Cerebellar cortex (tissue), 1 donor: ENCODE measurements around the gene BCAM.

Experiments
- DNase-seq: peaks from one replicate; pipeline ENCODE4 v3.0.0-alpha.2; 2015; ENCODE audit warnings: low spot score

The BCAM gene

GRCh38 chr19:44789943-44790483 lies 18.9 kb upstream of the BCAM start:
- DNase-seq: no peak

- DNase-seq: no peak
Measured at GRCh38 chr19:44792281-44792680, 16.6 kb upstream of the BCAM start.

DNA sequence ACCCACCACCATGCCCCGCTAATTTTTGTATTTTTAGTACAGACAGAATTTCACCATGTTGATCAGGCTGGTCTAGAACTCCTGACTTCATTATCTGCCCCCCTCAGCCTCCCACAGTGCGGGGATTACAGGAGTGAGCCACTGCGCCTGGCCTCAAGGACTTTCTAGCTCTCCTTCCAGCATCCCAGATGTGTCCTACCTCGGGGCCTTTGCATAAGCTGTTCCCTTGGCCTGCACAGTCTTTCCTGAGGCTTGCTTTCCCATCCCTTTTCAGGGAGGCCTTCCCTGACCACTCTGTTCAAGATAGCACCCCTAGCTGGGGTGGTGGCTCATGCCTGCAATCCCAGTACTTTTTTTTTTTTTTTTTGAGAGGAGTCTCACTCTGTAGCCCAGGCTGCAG lies 14.3 kb upstream of the BCAM start:
- no peak for DNase-seq

DNA sequence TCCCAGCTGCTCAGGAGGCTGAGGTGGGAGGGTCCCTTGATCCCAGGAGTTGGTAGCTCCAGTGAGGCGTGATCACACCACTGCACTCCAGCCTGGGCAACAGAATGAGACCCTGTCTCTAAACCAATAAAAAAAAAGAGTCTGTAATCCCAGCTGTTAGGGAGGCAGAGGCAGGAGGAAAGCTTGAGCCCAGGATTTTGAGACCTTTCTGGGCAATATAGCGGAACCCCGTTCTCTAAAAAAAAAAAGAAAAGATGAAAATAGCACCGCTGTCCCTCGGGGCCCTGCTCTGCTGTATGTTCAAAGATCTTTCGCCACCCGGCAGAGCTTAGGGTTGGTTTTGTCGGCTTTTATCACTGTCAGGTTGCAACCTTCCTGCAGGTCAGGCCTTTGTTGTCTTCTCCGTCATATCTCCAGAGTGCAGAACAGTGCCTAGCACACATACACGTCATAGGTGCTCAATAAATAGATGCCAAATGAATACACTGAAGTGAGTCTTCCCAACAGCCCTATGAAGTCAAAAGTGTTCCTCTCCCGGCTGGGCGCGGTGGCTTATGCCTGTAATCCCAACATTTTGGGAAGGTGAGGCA lies 13.4 kb upstream of the BCAM start:
- DNase-seq: no peak

DNA sequence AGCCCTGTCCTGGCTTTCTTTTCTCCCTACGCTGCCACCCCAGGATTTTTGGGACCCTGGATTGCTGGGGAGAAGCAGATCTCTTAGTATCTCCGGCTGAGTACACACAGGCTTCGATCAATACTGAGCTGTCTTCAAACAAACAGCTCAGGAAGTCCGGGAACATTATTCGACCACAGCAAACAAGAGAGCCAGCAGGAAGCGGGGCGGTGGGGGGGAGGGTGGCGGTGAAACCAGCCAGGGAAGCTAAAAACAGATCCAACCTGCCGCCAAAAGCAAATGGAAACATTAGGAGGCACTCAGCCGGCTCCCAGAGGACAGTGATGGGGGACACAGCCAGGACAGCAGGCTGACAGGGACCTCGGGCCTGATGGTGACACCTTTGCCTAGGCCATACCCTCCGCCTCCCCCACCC lies 12.2 kb upstream of the BCAM start:
- no peak for DNase-seq

GRCh38 chr19:44799627-44800346 lies 9.1 kb upstream of the BCAM start:
- DNase-seq: no peak

- peak; percentile 68 for DNase-seq
Measured at GRCh38 chr19:44800461-44800860, 8.4 kb upstream of the BCAM start.

DNA sequence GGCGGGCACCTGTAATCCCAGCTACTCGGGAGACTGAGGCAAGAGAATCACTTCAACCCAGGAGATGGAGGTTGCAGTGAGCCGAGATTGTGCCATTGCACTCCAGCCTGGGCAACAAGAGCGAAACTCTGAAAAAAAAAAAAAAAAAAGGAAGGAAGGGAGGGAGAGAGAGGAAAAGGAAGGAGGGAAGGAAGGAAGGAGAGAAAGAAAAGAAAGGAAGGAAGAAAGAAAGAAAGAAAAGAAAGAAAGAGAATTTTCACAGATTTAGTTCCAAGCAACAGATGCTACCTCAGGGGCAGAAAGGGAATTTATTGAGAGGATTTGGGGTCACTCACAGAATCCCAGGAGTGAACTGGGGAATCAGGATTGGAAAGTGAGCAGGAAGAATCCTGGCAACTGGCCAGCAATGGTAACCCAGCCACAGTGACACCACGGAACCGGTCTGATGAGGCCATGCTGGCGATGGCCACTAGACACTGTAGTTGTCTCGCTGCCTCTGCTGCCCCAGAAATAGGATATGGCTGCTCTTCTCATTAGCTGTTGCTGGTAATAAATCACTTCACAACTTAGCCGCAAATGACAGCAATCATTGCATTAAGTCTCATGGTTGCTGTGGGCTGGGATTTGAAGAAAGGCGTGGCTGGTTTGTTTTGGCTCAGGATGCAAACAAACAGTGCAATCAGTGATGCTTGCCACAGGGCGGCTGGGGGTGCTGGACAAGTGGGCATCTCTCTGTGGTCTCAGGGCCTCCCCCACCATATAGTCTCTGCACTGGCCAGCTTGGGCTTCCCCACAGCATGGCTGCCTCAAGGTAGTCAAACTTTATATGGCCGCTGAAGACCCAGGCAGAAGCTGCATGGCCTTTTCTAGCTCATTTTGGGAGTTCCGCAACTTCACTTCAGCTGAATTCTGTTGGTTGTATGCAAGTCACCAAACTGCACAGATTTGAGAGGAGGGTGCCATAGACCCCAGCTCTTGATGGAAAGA lies 5.2 kb upstream of the BCAM start:
- DNase-seq: no peak

DNA sequence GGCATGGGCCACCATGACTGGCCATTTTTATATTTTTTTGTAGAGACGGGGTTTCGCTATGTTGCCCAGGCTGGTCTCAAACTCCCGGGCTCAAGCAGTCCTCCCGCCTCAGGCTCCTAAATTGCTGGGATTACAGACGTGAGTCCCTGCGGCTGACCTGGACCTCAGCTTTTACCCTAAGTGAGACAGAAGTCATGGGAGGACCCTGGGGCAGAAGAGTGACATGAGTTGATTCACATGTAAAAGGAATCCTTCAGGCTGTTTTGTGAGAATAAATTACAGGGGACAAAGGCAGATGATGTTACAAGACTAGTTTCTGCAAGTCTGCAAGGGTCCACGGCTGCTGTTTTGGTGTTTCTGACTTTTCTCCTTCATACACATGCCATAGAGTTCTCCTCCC lies 2.6 kb upstream of the BCAM start:
- DNase-seq: no peak

GRCh38 chr19:44807162-44807561 lies 1.7 kb upstream of the BCAM start:
- no peak for DNase-seq

DNA sequence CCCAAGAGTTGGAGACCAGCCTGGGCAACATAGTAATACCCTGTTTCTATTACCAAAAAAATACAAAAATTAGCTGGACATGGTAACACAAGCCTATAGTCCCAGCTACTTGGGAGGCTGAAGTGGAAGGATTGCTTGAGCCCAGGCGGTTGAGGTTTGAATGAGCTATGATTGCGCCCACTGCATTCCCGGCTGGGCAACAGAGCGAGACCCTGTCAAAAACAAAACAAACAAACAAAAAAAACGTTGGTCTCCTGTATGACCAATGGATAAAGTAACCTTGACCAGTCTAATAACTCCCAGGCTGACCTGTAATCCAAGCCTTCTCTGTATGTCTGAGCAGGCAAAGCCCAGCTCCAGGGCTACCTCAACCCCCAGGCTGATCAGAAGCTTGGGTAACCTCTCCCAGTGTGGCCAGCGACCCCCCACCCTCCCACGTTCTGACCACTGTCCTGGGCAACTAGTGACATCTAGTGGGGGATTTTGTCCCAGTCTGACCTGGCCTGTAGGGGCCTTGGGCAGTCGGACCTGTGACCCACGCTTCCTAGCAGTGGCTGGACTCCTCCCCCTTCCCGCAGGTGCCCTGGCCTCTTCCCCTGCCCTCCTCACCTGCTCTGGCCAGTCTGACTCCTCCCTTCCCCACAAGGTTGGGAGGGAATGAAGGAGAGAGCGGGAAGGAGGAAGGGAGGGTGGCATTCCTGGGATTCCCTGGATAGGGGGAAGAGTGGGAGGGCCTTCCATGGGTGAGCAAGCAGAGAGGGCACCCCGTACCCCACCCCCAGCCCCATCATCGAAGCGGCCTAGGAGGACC lies 1.0 kb upstream of the BCAM start:
- peak; percentile 66 for DNase-seq

- DNase-seq: no peak
Measured at GRCh38 chr19:44809577-44810233, 802 bp downstream of the BCAM start.

GRCh38 chr19:44810234-44811121 lies 1.6 kb downstream of the BCAM start:
- no peak for DNase-seq

DNA sequence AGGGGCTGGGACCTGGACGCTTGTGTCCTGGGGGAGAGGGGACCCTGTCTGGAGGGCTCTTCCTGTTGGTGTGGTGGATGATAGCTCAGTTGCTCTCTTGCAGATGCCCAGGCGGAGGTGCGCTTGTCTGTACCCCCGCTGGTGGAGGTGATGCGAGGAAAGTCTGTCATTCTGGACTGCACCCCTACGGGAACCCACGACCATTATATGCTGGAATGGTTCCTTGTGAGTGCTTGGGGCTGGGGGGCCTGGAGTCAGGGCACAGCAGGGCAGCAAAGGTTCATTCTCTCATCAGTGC lies 2.2 kb downstream of the BCAM start:
- no peak for DNase-seq

DNA sequence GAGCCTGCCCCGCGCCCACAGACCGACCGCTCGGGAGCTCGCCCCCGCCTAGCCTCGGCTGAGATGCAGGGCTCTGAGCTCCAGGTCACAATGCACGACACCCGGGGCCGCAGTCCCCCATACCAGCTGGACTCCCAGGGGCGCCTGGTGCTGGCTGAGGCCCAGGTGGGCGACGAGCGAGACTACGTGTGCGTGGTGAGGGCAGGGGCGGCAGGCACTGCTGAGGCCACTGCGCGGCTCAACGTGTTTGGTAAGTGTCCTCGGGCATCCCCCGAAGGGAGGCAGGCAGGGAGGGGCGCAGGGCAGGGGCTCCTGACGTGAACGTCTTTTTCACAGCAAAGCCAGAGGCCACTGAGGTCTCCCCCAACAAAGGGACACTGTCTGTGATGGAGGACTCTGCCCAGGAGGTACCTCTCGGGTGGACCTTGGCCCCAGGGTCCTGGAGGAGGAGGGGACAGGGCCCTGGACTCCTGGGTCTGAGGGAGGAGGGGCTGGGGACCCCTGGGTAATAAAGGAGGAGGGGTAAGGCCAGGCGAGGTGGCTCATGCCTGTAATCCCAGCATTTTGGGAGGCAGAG lies 3.3 kb downstream of the BCAM start:
- no peak for DNase-seq

- no peak for DNase-seq
Measured at GRCh38 chr19:44813070-44813840, 4.4 kb downstream of the BCAM start.

- DNase-seq: no peak
Measured at GRCh38 chr19:44813841-44814470, 5.1 kb downstream of the BCAM start.

GRCh38 chr19:44814517-44814916 lies 5.6 kb downstream of the BCAM start:
- no peak for DNase-seq

DNA sequence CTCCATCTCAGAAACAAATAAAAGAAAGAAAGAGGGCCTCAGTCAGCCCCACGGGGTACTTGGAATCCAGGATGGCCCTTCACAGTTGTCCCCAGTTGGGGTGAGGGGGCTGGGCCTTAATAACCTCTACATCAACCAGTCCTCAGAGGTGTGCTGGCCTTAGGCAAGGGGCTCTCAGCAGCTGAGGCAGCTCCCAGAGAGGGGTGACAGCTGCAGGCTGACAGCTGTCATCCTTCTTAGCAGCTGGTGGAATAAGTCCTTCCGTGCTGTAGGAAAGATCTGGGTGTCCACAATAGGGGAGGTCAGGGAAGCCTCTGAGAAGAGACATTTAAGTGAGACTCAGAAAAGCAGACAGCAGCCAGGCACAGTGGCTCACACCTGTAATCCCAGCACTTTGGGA lies 7.4 kb downstream of the BCAM start:
- DNase-seq: no peak
